SIG-M5 treated with dmso at 0.1 percent for 504 hours (cell line): ENCODE results near the gene TIGAR.

Source experiments
- DNase-seq: peaks from one replicate; lab custom pipeline; 2025; ENCODE audit not compliant: unreplicated experiment; lab: John Stamatoyannopoulos, UW

TIGAR gene

GRCh38 chr12:4370265-4370664, 49.3 kb downstream of the TIGAR start:
- DNase-seq = no peak

- DNase-seq = no peak
These were observed 51.6 kb downstream of the TIGAR start for GRCh38 chr12:4372653-4373052.

DNA sequence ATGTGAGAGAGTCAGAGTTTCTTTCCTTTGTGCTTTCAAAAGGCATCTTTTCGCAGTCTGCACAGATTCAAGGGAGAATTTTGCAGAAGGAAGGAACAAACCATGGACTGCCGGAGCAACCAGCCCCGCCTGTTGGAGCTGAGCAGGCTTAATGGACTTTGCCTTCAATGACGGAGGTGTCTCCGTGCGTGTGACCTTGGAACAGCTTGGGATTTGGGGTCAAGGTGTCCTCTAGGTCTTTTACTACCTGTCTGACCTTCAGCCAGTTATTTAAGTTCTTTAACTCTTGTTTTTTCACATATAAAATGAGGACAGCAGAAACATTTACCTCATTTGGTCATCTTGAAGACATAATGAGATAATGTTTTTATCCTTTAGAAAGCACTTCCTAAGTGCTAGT, 54.4 kb downstream of the TIGAR start:
- DNase-seq = no peak

DNA sequence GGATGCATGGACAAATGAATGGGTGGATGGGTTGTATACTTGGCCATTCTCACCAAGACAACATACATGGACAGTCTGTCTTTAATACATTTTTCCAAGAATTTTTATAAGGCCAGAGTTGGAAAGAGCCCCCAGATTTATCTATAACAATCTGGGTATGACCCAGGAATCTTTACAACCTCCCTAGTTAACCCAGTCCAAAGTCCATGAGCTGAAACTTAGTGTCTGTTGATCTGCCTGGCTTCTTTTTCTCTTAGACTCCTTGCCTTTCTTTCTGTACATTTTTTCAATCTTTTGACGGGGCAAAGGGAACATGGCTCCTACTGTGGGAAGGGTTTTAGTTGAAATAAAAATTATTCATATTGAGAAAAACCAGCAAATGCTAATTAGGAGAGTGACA, 57.8 kb downstream of the TIGAR start:
- DNase-seq = no peak

- DNase-seq = no peak
These were observed 58.4 kb downstream of the TIGAR start, which contains the start of gene FGF23 for GRCh38 chr12:4379405-4379804. FGF23 (minus strand) TSS chr12:4379712; CDS start chr12:4379582, 130 bp downstream.

GRCh38 chr12:4380332-4380731, 59.3 kb downstream of the TIGAR start:
- DNase-seq = no peak

- peak; percentile 26 for DNase-seq
These were observed 62.4 kb downstream of the TIGAR start for GRCh38 chr12:4383304-4383865.

- DNase-seq = no peak
These were observed 65.8 kb downstream of the TIGAR start for GRCh38 chr12:4386801-4387200.

DNA sequence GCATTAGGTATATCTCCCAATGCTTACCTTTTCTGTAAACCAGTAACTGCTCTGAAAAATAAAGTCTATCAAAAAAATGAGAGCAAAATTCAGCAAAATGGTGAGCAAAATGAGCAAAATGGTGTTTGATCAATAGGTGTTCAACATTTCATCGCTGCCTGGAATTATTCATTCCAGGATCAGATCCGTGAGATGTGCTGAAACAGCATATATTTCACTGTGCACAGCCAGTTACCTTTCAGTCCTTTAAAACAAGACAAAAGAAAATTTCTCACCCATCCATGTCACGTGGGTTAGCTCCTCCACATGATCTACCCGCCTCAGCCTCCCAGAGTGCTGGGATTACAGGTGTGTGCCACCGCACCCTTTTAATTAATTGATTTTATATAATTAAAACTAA, 66.6 kb downstream of the TIGAR start:
- no peak for DNase-seq

DNA sequence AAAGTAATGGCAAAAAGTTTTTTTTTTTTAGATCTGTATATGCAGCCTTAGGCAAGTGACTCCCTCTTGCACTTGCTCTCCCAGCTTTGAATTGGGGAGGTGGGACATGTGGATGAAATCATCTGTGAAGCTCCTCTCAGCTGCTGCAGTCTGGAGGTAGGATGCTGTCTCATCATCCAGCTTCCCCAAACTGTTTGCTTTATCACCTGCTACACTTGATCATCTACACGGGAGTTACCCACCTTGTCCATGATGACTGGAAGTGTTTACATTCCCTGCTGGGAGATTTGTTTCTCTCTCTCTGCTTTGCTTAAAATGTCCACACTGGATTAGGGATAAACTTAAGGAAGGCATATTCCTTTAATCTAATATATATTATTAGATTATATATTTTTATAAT, 67.0 kb downstream of the TIGAR start:
- DNase-seq = no peak

GRCh38 chr12:4388662-4389061, 67.6 kb downstream of the TIGAR start:
- no peak for DNase-seq

DNA sequence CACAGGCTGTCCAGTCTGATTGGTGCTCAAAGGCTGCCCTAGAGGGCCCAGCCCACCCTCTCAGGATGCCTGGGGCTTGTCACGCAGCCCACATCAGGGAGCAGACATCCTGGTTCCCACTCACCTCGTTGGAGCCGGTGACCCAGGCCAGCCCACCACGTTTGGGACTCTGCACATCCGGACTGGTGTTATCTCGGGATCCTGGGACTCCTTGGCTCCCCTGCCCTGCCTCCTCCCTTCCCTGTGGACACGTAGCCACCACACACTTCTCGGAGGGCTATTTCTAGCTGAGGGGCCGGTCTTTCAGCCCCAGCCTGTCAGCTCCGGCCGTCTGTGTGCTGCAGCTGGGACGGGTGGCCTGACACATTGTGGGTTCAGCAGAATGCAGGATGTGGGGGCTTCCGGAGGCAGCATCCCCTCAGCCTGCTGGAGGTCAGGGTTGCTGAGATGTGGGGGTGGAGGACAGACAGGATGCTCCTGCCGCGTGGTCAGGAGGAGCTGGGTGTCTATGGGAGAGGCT, 71.3 kb downstream of the TIGAR start:
- DNase-seq = no peak

GRCh38 chr12:4393211-4393610, 72.2 kb downstream of the TIGAR start:
- no peak for DNase-seq

DNA sequence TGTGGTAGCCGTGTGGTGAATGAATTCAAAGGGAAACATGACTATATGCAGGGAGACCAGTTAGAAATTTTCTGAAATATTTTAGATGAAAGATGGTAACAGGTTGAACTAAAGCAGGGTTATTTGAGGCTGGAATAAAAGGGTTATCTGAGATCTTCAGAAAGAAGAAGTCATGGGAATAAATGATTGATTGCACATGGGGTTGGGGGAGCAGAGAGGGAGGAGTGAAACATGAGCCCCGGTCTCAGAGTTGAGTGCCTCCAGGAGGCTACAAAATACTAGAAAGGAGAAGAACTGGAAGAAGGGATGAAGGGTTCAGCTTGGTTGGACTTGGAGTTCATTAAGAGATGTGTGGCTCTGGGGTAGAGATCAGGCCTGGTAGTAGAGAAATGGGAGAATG, 74.8 kb downstream of the TIGAR start:
- DNase-seq = no peak

DNA sequence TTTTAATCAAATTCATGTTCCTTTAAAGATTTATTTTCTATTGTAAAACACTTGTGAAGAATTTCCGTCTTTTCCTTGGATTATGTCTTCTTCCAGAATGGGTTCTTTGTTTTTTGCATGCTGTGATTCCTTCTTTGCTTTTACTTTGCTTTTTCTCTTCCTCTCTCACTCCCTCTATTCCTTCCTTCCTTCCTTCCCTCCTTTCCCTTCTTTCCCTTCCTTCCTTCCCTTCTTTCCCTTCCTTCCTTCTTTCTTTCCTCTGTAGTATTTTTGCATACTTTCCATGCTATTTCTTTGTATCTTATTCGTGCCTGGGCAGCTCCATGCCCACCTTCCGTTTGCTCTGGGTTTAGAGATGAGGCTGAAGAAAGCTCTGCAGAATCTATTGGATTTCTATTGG, 80.1 kb downstream of the TIGAR start:
- no peak for DNase-seq

GRCh38 chr12:4402996-4403395, 82.0 kb downstream of the TIGAR start:
- DNase-seq = no peak
